ENCODE measurements around the gene ALPL.

Gene ALPL

DNA sequence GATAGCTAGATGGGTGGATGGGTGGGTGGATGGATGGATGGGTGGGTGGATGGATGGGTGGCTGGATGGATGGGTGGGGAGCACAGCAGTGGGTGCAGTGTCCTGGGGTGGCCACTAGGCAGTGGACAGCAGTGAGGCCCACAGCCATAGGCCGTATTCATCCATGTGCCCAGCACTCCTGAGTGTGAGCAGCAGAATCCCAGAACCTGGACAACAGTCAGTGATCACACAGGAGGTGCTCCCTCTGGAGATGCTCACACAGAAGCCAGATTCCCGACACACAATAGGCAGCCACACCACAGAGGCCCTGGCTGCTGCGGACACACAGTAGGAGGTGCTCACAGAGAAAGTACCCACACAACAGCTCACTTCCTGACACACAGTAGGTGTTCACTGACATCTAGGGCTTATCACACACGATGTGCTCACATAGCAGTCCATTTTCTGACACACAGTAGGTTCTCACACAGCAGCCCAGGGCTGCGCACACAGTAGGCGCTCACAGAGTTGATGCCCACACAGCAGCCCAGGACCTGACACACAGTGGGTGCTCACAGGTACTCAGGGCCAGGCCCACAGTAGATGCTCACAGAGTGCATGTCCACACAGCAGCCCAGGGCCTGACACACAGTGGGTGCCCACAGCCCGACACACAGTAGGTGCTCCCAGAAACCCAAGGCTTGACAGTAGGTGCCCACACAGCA, 95.9 kb downstream of the ALPL start:
- no peak for DNase-seq
- intact Hi-C loops (cut with DNase I), result no loop called here

DNA sequence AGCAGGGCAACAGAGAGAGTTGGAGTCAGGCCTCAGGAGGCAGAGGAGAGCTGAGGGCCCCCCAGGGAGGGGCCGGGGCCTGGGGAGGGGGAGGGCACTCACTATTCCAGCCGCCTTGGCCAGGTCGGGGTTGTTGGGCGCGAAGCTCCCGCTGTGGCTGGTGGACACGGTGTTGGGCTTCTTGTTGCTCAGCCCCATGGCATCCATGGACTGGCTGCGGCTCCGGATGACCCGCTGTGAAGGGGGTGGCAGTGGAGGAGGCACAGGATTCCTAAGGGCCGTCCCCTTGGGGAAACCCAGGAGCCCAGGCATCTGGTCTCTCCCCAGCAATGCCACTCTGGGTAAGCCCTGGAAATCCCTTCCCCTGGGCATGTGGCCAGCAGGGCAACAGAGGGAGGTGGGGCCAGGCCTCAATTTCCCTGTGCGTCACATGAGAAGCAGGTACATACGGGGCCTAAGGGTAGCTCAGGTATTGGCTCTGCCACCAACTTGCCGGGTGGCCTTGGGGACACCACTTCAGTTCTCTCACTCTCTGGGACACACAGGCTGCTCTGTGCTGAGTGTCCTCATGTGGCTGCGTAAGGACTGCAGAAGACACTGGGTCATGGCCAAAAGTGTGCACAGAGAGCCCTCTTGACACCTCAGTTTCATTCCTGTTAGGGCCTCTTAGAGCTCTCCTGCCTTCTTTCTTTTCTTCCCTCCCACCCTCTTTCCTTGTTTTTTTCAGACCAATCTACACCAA, 96.9 kb downstream of the ALPL start:
- no peak for DNase-seq
- intact Hi-C loops (cut with DNase I), result no loop called here

DNA sequence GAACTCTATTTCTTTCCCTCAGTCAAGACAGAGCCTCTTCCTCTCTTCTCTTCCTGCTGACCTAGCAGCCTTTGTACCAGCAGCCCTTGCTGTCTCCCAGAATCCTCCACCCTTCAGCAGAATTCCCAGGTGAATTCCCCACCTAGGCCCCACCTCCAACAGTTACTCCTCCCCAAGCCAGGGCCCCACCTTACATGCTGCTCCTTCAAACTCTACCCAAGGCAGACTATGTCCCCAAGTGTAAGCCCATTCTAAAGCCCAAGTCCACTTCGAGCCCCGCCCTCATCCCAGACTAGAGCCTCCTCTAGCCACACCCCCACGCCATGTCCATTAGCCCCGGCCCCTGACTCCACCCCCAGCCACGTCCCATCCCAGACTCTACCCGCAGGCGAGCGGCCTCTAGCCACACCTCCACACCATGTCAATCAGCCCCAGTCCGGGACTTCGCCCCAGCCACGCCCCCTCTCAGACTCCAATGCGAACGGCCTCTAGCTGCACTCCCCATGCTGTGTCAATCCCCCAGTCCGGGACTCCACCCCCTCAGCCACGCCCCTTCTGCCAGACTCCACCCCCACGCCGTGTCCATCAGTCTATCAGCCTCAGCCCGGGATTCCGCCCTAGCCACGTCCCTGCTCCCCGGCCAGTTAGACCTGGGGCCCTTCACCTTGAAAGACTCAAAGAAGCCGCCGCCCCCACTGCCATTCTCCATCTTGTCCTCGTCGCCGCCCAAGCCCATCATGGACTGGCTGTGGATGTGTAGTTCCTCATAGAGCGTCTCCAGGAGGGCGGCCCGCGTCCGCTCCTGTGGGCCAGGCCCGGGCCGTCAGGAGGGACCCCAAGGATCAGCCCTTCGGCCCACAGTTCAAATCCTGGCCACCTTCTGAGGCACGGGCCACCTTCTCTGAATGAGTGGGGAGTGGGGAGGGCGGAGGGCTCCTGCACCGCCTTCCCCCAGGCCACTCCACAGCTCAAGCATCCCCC, 98.6 kb downstream of the ALPL start:
- intact Hi-C loops (cut with DNase I), result no loop called here
- DNase-seq, result peak in 24 of 42 donors; percentile 26 to 66 (median 46)

DNA sequence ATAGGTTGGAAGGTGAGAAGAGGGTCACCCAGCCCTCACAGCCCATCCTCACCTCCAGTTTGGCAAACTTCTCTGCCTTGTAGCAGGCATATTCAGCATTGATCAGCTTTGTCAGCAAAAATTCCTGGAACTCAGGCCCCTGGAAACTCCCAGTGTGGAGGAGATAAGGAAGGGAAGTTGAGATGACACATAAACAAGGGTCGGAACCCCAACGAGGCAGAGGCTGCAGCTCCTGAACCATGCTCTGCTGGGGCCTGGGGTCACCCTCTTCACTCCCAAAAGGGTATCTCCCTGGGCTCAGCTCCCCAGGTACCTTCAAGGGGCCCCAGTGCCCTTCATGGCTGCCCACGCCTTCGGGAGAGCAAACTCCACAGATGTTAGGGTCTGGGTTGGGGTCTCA, 99.6 kb downstream of the ALPL start:
- intact Hi-C loops (cut with DNase I), result no loop called here
- DNase-seq, result no peak

DNA sequence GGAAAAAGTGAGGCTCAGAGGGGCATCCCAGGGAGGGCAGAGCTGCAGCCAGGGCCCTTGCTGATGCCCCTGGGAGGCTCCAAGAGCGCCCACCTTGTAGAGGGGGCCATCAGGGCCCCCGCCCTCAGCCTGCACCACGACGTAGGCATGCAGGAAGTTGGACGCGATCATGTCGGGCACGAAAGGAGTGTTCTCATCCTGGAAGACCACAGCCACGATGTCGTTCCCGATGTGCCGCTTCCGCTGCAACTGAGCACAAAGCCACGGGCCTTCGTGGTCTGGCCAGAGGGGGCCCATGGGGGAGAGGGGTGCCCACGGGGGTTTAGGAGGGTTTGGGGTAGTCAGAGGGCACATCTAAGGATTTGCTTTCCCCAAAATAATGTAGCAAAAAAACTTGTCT, 100.8 kb downstream of the ALPL start:
- DNase-seq, result no peak
- intact Hi-C loops (cut with DNase I), result no loop called here

DNA sequence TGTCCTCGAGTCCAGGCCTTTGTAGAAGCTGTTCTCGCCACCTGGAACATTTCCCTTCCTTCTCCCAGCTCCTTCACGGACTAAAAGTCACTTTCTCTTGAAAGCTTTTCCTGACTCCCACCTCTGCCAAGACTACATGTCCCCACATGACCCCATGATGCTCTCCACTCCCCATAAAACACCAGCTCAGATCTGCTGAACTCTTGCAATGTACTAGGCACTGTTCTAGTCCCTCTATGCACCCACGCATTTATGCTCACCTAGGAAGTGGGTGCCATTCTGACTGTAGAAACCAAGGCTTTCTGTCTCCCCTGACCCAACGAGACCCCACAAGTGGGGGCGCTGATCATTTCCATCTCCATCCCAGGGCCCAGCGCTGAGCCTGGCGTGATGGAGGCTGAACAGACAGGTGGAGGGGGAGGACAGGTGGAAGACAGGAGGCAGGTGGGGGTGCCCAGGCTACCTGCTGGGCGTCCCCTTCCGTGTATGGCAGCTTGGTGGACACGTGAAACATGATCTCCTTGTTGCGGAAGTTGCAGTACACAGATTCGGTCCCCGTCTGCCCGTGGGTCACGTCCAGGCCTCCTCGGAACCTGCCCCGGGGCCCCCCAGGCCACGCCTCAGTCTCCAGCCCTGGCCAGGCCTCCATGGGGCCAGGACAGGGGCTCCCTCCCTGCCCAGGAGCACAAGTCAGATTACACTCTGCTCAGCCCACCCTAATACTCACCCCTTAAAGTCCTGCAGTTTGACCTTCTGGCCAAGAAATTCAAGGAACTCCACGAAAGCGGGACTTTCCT, 102.0 kb downstream of the ALPL start:
- peak in 7 of 42 donors; percentile 42 to 59 (median 48) for DNase-seq
- intact Hi-C loops (cut with DNase I), result no loop called here

DNA sequence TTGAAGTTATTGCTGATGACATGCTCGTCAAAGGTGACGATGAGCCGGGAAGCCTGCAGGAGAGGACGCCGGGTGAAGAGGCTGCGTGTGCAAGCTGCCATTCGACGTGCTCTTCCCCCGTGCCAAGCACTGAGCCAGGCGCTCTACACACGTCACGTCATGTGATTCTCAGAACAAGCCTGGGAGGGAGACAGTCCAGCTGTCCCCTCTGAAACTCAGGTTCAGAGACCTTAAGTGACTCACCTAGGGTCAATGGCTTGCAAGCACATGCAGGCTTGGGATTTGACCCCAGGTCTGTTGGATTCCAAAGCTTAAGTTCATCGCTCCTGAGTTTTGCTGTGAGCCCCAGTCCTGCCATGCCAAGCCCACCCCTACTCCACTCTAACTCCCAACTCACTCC, 102.8 kb downstream of the ALPL start:
- no peak for DNase-seq
- intact Hi-C loops (cut with DNase I), result no loop called here

DNA sequence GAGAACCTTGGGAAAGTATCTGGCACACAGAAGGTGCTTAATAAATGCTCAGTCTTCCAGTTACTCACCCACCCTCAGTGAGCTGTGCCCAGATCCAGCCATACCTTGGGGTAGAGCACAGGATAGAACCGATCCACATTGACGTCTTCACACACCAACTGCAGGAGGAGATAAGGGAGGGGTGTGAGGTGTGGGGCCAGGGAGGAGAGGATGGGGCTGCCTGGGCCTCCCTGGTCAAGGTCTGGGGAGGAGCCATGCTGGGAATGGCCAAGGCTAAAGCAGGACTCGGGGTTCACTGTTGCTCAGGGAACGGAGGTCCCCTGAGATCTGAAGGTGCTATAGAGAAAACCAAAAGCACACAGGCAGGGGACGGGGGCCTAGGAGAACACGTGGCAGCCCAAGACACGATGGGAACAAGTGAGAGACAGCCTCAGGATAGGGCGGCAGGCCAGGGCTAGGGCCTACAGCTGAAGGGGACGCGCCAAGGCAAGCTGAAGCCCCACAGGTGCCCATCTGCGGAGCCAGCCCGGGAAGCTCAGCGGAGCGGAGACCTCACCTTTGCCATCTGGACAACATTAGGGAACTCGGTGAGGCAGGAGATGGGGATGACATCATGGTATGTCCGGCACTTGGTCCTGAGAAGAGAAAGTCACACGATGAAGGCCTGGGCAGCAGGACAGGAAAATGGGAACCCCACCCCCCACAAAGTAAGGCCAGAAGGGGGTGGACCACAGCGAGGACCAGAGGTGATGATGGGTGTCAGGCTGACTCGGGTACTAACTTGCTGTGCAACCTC, 104.0 kb downstream of the ALPL start:
- intact Hi-C loops (cut with DNase I), result no loop called here

DNA sequence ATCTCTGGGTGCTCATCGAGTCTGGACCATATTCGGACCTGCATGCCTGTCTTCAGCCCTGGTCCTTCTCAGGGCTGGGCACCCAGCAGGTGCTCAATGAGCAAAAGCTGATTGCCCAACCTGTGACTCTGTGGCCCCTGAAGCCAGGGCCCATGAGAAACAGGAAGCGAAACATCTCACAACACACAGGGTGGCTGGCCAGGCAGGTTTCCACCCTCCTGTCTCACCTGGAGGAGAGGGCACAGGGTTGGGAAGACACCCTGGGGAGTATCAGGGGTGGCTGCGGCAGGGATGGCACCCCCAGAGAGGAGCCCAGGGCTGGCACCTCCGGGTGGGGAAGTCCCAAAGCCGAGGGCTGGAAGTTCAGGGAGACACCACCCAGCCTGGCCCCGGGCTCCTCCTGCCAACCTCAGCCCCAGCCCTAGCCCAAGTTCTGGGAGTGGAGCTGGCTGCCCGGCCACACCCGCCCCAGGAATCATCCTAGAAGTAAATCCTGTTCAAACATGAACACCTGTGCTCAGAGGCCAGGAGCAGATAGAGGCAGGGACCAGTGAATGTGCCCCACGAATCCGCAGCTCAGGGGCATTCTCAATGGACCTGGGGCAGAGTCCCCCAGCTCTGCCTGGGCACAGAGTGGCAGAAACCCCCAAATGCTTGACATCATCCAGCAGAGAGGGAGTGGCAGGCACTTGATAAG, 105.3 kb downstream of the ALPL start:
- DNase-seq, result no peak
- intact Hi-C loops (cut with DNase I), result no loop called here

More for the DNA sequence above, 104.0 kb downstream of the ALPL start:
- no peak for DNase-seq

DNA sequence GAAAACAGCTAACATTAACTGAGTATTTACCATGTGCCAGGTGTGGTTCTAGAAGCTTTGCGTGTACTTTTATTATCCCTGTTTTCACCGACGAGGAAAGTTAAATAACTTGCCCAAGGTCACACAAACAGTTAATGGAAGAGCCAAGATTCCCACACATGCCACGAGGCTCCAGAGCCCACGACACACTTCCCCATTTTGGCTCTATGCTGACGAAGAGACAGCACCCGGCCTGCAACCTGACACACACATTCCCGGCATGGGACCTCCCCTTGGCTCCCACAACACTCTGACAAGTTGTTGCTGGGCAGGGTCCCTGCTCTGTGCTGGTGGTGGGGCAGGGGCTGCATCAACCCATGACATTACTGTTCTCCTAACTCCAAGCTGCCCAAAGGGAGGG, 107.1 kb downstream of the ALPL start:
- intact Hi-C loops (cut with DNase I), result no loop called here
- no peak for DNase-seq

DNA sequence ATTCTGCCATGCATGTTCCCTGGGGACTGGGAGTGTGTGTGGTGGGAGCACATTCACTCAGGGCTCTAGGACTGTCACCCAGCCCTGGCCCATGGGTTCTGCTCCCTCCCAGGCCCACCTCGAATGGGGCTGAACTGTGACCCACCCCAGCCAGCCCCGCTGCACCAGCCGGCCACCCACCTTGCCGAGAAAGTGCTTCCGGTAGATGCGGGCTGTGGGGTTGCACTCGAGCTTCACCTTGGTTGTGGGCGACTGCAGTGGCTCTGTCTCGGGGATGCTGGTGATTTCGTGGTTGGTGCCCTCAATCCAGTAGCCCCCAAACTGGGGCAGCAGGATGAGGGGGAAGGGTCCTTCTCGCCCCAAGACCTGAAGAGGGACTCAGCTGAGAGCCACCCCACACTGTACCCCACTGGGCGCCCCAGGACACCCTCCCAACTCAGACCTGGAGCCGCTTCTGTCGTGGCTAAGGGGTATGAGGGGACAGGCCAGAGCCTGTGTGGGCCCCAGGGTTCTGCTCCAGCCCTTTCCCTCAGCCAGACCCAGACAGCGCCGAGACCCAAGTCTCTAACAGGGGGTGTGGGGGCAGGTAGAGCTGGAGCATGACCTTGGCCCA, 108.0 kb downstream of the ALPL start:
- DNase-seq, result no peak
- intact Hi-C loops (cut with DNase I), result no loop called here

DNA sequence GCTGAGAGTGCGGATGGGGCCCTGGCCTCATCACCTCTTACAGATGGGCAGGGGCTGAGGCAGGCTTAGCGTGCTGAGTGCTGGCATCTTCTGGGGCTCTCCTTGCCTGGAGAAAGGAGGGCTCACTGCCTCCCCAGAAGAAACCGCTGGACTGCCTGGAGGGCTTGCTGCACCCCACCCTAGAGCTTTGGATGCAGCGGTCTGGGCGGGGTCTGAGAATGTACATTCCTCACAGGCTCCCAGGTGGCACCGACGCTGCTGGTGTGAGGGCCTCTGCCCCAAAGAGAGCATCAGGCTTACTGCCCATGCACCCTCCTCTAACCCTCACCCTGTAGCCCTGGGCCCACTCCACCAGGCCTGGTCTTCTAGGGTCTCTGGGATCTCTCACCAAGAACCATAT, 108.8 kb downstream of the ALPL start:
- intact Hi-C loops (cut with DNase I), result no loop called here
- DNase-seq, result no peak

DNA sequence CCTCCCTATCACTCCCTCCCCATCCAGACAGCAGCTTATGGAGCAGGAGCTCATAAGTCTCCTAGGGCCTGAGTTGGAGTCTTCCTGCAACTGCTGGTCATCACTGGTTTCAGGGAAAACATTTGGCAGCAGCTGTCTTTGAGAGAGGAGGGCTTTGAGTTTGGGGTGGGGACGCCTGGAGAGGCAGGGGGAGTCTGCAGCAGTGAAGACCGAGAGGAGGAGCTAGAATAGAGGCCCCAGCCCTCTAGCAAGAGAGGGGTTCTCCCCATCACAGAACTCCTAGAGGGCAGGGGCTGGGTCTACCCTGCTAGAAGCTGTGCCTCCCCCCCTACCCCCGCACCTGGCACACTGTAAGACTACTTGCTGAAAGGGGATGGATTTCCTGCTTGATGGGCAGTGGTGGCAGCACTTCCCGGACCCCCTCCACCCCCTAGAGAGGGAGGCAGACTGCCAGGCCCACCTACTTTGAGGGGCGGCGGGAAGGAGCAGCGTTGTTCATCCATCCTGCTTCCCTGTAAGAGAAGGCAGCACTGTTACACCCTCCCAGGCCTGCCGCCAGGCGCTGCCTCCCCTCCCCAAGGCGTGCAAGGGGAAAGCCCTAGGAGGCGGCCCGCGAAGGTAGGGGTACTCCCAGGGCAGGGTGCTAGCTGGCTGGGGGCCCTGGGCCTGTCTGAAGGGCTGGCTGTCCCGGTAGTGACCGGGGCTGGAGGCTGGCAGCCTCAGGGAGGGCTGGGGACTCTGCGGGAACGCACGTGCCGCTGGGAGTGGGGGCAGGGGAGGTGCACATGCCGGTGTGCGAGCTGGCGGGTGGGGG, 109.5 kb downstream of the ALPL start:
- peak in 4 of 42 donors; percentile 25 to 65 (median 41) for DNase-seq
- intact Hi-C loops (cut with DNase I), result no loop called here

DNA sequence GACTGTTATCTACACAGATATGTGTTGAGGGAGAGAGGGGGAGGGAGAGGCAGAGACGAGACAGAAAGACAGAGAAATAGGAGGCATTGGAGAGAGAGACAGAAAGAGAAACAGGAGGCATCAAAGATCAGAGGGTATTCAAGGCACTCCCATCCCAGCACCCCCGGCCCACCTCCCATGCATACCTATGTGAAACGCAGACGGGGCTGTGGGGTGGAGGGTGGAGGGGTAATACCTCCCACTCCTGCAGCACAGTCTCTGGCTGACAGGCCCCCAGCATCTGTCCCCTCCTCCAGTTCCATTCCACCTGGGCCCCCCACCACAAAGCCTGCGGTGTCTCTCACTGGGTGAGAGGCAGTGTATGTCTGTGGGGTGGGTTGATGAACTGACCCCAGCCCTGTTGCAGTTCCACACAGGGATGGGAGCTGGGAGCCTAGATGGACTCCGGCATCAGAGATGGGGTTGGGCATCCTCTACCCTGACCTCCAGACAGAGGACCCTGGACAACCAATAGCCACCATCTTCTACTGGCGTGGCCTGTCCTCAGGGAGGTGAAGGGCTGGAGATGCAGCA, 110.2 kb downstream of the ALPL start:
- no peak for DNase-seq
- intact Hi-C loops (cut with DNase I), result no loop called here

DNA sequence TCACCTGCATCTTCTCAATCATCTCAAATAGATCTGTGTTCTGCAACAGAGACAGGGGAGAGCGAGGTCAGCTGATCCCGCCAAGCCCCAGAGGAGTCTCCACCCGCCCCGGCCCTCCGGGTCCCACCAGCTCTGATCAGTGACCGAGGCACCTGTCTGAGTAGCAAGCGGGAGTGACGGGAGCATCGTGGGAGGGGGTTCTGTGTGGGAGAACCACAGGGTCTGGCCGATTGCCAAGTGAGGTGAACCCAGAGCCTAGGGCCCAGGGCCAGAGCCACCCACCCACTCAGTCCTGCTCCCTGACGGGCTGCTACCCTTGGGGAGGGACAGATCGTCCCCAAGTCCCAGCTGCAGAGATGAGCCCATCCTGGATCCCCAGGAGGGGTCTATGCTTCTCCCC, 110.8 kb downstream of the ALPL start:
- intact Hi-C loops (cut with DNase I), result loop anchor here (5.0 kb wide), 1 partner anchor 37 kb away; no protein-coding TSS in a partner anchor
- peak in 1 of 42 donors; percentile 41 for DNase-seq

DNA sequence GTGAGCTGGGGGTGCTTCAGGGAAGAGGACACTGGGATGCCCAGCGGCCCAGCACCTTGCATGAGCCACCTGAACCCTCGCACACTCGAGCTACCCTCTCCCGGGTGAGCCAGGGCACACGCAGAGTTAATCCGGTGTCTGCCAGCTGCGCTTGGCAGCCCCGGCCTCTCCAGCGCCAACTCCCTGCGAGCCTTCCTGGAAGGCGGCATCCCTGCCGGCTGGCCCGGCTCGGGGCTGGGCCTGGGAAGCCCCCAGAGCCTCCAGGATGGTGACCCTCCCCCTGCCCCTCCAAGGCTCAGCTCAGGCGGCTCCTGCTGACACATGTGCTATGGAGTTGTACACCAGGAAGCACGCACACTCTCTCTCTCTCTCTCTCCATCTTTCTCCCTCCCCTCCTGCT, 111.3 kb downstream of the ALPL start:
- intact Hi-C loops (cut with DNase I), result loop anchor here (5.0 kb wide), 1 partner anchor 37 kb away; no protein-coding TSS in a partner anchor
- DNase-seq, result peak in 34 of 42 donors; percentile 32 to 80 (median 57)

Data from head of caudate nucleus (tissue), 42 donors.